HG02973 (cell line): Measurements from ENCODE around the gene RHEBL1.

Experiments used
- ATAC-seq: cut with Tn5 transposase; IDR thresholded peaks from one replicate; pipeline ENCODE4 v1.9.1; 2021; ENCODE audit warnings: moderate library complexity; ENCODE audit not compliant: unreplicated experiment

Gene RHEBL1

GRCh38 chr12:49022558-49023178 lies 47.1 kb downstream of the RHEBL1 start:
- no peak for ATAC-seq

GRCh38 chr12:49021292-49021915 lies 48.4 kb downstream of the RHEBL1 start:
- ATAC-seq, result no peak

- no peak for ATAC-seq
Measured at GRCh38 chr12:49020441-49020840, 49.3 kb downstream of the RHEBL1 start.

DNA sequence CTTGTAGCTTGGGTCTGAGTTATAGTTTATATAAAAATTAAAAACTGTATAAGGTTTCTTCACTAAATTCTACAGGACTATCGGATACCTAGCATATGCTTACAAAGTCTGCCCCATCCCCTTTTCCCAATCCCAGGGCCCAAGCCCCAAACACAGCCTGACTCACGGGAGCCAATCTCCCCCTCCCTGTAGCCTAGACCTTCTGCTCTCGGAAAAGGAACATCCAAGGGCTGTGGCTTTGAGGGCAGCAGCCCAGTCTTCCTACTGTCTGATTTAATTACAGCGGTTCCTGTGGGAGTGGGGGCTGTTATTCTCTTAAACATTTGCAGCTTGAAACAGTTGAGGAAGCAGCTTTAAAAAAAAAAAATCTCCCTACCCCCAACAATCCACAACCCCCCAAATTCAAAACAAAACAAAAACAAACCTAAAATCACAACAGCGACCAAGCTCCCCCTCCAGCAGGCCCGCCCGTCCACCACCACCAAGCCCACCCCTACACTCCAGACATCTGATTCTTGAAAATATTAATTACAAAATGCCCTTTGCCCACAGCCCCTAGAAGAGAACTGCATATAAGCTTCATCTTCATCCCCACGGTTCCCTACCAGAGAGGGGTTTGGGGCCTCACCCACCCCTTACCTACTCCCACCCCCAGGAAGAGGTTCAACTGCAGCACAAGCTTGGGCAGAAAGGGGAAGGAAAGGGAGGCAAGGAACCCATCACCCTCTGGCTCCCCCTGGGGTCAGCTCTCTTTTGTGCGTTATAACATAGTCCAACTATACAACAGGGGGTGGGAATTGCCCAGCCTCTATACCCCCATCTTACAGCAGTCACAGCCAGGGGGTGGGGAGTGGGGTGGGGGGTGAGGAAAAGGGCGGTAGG lies 50.1 kb downstream of the RHEBL1 start:
- ATAC-seq, result no peak

DNA sequence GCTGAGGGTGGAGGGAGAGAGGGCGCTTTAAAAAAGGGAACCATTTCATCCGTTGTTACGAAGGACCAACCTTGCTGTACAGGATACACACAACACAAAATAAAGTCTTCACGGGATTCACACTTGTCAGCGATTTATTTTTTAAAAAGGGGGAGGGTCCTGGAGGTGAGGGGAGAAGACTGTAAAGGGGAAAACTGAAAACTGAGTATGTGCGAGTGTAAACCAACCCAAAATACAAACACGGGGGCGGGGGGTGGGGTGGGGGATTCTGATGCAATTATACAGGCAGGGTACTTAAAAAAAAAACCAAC lies 50.7 kb downstream of the RHEBL1 start:
- ATAC-seq, result peak; percentile 6

- peak; percentile 79 for ATAC-seq
Measured at GRCh38 chr12:49018261-49019119, 51.3 kb downstream of the RHEBL1 start, which contains the start of gene PRKAG1. Gene PRKAG1 (minus strand): TSS chr12:49018776. CDS start chr12:49018740, 36 bp downstream.

GRCh38 chr12:49017891-49018260 lies 51.9 kb downstream of the RHEBL1 start:
- peak; percentile 13 for ATAC-seq

GRCh38 chr12:49015196-49015595 lies 54.6 kb downstream of the RHEBL1 start:
- ATAC-seq, result no peak
